Dermis microvascular lymphatic vessel endothelial cell (primary cell): ENCODE measurements around the gene KRT40. TPM values are rescaled to one million over a fixed set of nuclear protein-coding genes. Genes with fewer than 3 reads are reported as not detected.
A peak's percentile ranks its signal among the peaks of the same experiment; 100 is the strongest.

Experiments
- DNase-seq, 2 donors: peaks; one replicate each; pipeline versions ENCODE4 v3.0.0 to v3.0.0-alpha.2; 2010; ENCODE audit warnings: low read depth in 2 of 2
- total RNA-seq: library from RNA; depleted of rRNA; stranded (reverse); fragments of >200 nt; gene quantifications from 2 replicates; pipeline ENCODE4 v1.2.1, GENCODE V29; 2014

The KRT40 gene
- total RNA-seq, 1 donor from 2014 or later = not detected

GRCh38 chr17:40952661-40953060 lies 31.5 kb downstream of the KRT40 start:
- DNase-seq = no peak

- DNase-seq = no peak
These were observed 32.0 kb downstream of the KRT40 start for GRCh38 chr17:40952154-40952553.

- DNase-seq = no peak
These were observed 33.0 kb downstream of the KRT40 start for GRCh38 chr17:40951011-40951622.

GRCh38 chr17:40950176-40950575 lies 34.0 kb downstream of the KRT40 start:
- no peak for DNase-seq

GRCh38 chr17:40949418-40949817 lies 34.7 kb downstream of the KRT40 start:
- no peak for DNase-seq

GRCh38 chr17:40947929-40948328 lies 36.2 kb downstream of the KRT40 start:
- no peak for DNase-seq

- DNase-seq = no peak
These were observed 38.7 kb downstream of the KRT40 start for GRCh38 chr17:40945414-40945813.

GRCh38 chr17:40944531-40944930 lies 39.6 kb downstream of the KRT40 start:
- DNase-seq = no peak

- DNase-seq = no peak
These were observed 41.6 kb downstream of the KRT40 start for GRCh38 chr17:40942553-40942952.

GRCh38 chr17:40940266-40940665 lies 43.9 kb downstream of the KRT40 start:
- no peak for DNase-seq

- no peak for DNase-seq
These were observed 45.1 kb downstream of the KRT40 start for GRCh38 chr17:40938981-40939380.

GRCh38 chr17:40937384-40937819 lies 46.7 kb downstream of the KRT40 start, which contains the start of gene KRT23:
KRT23 (minus strand) TSS chr17:40937646; CDS start chr17:40936603, 1,043 bp downstream.
- DNase-seq = peak; percentile 39 to 41

GRCh38 chr17:40936976-40937375 lies 47.1 kb downstream of the KRT40 start:
- DNase-seq = no peak

GRCh38 chr17:40936437-40936971 lies 47.6 kb downstream of the KRT40 start:
- no peak for DNase-seq

- DNase-seq = no peak
These were observed 48.5 kb downstream of the KRT40 start for GRCh38 chr17:40935624-40936023.

GRCh38 chr17:40932608-40933007 lies 51.5 kb downstream of the KRT40 start:
- DNase-seq = no peak

GRCh38 chr17:40931311-40931710 lies 52.8 kb downstream of the KRT40 start:
- peak; percentile 19 to 32 for DNase-seq

Other genes with a start within 250 kb of the KRT40 start
- not detected in 2 replicates for gene KRT25, start 229.0 kb downstream of the KRT40 start, total RNA-seq
- gene KRT26, start 212.1 kb downstream of the KRT40 start, total RNA-seq = not detected in 2 replicates
- gene KRT27, start 201.8 kb downstream of the KRT40 start, total RNA-seq = not detected in 2 replicates
- not detected in 2 replicates for gene KRT28, start 184.4 kb downstream of the KRT40 start, total RNA-seq
- 1.9 and 2.3 TPM in 2 replicates for gene KRT10, start 161.7 kb downstream of the KRT40 start, total RNA-seq
- gene KRT12, start 117.1 kb downstream of the KRT40 start, total RNA-seq = not detected in 2 replicates
- gene KRT20, start 99.1 kb downstream of the KRT40 start, total RNA-seq = not detected in 2 replicates
- gene KRT23, start 46.7 kb downstream of the KRT40 start, total RNA-seq = 2.1 TPM in 1 of 2 replicates, not detected in the other
- gene KRT39, start 17.4 kb downstream of the KRT40 start, total RNA-seq = not detected in 2 replicates
- not detected in 2 replicates for gene KRTAP3-3, start 9.8 kb upstream of the KRT40 start, total RNA-seq
- gene KRTAP3-2, start 15.6 kb upstream of the KRT40 start, total RNA-seq = not detected in 2 replicates
- not detected in 2 replicates for gene KRTAP3-1, start 24.8 kb upstream of the KRT40 start, total RNA-seq
- not detected in 2 replicates for gene KRTAP1-5, start 42.9 kb upstream of the KRT40 start, total RNA-seq
- not detected in 2 replicates for gene KRTAP1-4, start 45.9 kb upstream of the KRT40 start, total RNA-seq
- gene KRTAP1-3, start 50.5 kb upstream of the KRT40 start, total RNA-seq = not detected in 2 replicates
- not detected in 2 replicates for gene KRTAP1-1, start 57.1 kb upstream of the KRT40 start, total RNA-seq
- not detected in 2 replicates for gene KRTAP2-1, start 63.0 kb upstream of the KRT40 start, total RNA-seq
- not detected in 2 replicates for gene KRTAP2-2, start 70.9 kb upstream of the KRT40 start, total RNA-seq
- gene KRTAP2-3, start 75.8 kb upstream of the KRT40 start, total RNA-seq = not detected in 2 replicates
- not detected in 2 replicates for gene KRTAP2-4, start 81.6 kb upstream of the KRT40 start, total RNA-seq
- not detected in 2 replicates for gene KRTAP4-7, start 99.8 kb upstream of the KRT40 start, total RNA-seq
- not detected in 2 replicates for gene KRTAP4-8, start 113.8 kb upstream of the KRT40 start, total RNA-seq
- not detected in 2 replicates for gene KRTAP4-16, start 117.9 kb upstream of the KRT40 start, total RNA-seq
- not detected in 2 replicates for gene KRTAP4-9, start 121.1 kb upstream of the KRT40 start, total RNA-seq
- gene KRTAP4-11, start 134.0 kb upstream of the KRT40 start, total RNA-seq = not detected in 2 replicates
- gene KRTAP4-12, start 139.9 kb upstream of the KRT40 start, total RNA-seq = not detected in 2 replicates
- gene KRTAP4-6, start 156.2 kb upstream of the KRT40 start, total RNA-seq = not detected in 2 replicates
- not detected in 2 replicates for gene KRTAP4-5, start 165.5 kb upstream of the KRT40 start, total RNA-seq
- not detected in 2 replicates for gene KRTAP4-4, start 176.4 kb upstream of the KRT40 start, total RNA-seq
- gene KRTAP4-3, start 183.9 kb upstream of the KRT40 start, total RNA-seq = not detected in 2 replicates
- gene KRTAP4-2, start 193.9 kb upstream of the KRT40 start, total RNA-seq = not detected in 2 replicates
- gene KRTAP4-1, start 200.6 kb upstream of the KRT40 start, total RNA-seq = not detected in 2 replicates
- not detected in 2 replicates for gene KRTAP9-1, start 205.6 kb upstream of the KRT40 start, total RNA-seq
- gene KRTAP9-2, start 242.3 kb upstream of the KRT40 start, total RNA-seq = not detected in 2 replicates
- not detected in 2 replicates for gene KRTAP9-3, start 248.1 kb upstream of the KRT40 start, total RNA-seq